Measurements from ENCODE around the gene GJA10.

The GJA10 gene

DNA sequence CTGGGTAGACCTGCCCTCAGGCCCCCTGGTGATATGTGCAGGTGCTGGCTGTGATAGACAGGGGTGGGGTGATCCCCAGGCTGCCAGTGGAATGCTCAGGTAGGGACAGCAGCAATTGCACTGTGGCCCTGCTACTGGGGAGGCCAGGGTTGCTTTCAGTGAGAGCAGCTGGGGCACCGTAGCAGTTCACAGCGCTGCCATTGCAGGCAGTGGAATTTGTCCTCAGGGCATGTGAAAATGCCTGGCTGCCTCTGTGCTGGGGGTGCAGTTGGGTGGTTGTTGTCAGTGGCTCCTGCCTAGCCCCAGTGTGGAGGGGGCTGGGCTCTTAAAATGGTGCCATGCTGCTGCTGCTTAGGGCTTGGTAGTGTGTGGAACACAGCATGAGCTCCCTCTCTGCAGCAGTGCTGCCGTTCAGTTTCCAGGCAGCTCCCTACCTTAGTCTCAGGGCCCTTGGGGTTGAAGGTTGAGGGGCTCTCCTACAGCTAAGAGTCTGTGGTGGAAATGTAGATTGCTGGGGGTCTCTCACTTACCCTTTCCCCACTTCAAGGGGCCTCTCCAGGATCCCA lies 23.6 kb downstream of the GJA10 start:
- DNase-seq, result no peak

DNA sequence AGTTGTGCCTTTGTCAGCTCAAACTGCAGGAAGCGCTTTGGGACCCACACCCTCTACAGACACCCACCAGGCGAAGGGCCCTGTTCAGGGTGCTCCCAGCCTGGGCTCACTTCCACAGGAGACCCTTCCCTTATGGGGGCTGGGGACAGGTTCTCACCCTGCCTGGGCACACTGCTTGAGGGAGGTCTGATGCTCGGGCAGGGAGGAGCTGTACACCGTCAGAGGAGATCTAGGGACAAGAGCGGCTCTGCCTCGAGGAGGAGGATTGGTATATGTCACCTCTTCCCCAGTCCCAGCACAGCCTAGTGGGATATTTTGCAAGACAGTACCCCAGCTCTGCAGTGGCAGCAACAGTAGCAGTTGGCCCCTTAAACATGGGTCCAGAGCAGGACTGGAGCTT lies 26.9 kb downstream of the GJA10 start:
- no peak for DNase-seq

DNA sequence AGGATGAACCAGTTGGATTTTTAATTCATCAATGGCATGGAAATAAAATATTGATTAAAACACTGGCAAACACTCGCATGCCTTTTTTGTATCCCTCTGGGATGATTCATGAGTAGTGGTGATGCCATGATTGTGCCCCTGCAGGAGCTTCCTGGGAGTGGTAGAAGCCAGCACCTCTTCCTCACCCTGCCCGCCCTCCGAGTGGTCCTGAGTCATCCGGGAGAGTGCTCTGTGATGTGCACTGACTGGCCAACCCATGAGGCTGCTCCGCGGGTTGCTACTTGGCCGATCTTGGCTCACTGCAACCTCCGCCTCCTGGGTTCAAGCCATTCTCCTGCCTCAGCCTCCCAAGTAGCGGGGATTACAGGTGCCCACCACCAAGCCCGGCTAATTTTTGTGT lies 27.4 kb downstream of the GJA10 start:
- DNase-seq, result no peak

DNA sequence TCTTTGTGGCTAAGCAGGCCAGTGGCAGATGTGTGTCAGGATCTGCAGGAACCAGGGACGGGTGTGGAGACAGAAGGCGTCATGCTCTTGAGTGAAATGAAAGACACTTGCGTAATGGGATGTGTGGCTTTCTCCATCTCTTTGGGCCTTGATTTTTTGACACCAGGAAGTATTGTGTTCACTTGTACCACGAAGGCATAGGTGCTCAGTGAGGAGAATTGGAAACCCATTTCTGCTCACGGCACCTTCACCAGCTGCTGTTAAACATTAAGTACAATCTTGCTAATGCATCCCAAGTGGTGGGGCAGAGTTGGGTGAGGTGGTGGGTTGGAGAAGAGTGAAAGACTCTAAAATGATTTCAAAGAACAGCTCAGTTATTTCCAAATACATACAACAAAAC lies 30.0 kb downstream of the GJA10 start:
- DNase-seq, result no peak

DNA sequence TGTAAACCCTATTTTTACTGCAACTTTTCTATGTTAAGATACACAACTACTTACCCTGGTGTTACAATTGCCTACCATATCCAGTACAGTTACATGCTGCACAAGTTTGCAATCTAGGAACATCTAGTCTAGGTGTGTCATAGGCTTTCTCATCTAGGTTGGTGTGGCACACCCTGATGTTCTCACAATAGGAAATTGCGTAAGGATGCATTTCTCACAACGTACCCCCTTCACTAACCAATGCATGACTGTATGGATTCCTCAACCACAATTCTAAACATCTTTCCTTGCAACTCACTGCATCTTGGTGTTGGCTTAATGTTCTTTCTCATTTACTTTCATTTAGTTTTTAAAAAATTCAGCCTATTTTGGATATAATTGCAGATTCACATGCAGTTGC lies 31.6 kb downstream of the GJA10 start:
- no peak for DNase-seq

DNA sequence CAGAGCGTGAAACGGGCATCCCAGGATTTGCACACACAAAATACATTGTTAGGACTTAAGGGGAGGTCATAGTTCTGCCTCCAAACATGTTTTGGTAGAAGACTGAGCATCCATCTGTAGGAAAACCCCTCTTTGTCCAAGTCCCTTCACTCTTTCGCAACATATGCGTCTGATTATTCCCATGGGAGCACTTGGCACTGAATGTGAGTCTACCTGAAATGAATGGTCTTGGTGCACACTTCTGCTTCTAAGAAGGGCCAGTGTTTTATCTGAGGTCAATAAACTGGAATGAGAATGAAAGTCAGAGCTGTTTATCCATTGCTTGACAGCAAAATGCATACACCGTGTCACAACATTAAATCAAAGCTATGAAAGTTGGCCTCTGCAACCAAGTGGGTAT lies 33.0 kb downstream of the GJA10 start:
- no peak for DNase-seq

DNA sequence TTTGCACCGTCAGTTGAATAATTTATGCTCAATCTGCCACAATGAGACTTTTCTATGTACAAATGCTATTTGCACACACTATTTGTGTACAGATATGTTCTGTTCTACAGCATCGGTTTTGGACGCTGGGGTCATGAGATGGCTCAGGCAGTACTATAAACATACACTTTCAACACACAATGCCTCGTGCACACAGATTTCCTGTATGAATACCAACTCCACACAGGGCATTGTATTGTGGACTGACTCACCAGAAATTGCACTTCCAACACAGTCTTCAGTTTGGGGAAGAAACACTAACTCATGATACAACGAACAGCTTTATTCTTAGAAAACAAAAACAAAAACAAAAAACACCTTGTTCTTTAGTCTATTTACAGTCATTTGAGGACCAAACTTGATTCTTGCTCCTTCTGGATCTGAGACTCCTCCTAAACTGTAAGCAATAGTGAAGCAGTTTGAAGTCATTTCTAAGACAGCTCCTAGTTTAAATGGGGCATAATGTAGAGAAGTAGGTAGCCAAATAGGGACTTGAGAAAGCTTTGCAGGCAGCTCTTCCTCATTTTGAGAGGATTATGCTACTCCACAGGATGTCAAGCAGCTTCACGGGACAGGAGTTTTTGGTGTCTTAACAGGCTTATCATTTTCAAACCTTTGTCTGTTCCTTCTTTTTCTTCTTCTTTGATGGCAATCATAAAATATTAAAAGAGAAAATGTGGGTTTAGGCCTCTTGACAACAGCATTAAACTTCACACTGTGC lies 33.7 kb downstream of the GJA10 start:
- DNase-seq, result no peak

DNA sequence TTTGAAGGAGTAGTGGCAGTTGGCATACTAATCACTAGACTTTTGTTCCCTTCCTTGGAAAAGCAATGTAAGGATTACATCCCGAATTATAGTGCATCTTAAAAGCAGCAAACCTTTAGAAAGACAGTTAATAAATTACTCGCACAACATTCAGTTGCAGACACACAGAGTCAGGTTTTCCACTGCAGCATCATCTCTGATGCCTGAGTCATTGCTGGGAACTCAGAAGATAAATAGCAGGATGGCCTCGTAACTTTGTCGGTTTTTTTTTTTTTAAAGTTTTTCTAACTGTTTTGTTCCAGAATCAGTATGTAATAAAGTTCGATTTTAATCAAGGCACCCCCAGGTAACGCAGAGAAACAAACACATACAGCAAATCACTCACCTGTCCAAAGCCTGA lies 34.3 kb downstream of the GJA10 start:
- no peak for DNase-seq

DNA sequence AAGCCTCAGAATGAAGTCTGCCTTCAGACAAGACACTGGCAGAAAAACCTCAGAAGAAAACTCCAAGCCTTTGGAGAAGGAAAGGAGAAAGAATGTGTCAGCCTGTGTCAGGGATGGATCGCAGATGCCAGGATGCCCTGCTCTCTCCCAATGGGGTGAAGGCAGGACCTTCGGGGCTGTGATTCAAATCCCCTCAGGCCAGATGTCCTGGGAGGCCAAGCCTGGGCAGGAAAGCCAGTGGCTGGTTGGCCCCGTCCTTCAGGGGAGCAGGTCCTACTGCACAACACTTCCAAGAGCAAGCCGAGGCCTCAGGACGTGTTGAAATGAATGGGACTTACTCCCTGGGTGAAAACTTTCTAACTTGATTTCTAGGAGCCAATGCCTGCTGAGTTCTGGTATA lies 36.5 kb downstream of the GJA10 start:
- no peak for DNase-seq

DNA sequence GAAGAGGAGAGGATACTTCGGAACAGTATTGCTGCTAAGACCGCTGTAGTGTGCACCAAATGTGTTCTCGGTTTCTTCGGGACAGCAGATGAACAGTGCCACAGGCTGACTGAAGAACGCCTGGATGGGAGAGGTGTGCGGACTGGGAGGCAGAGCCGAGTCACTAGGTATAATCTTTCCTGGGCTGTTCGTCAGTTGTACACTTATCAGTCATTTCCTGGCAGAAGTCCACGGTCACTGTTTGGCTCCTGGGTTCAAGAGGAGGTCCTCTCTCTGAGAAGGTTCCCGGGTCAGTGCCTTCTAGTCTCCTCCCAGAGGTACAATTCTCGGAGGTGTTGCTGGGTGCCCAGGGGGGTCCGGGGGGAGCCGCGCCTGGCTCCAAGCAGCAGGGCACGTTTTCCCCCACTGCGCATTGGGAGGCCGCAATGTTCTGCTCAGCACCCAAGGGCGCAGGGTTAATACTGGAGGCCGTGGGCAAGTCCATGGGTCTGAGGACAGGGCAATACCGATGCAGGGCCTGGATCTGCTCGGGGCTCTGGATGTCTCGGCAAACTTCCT lies 38.1 kb downstream of the GJA10 start:
- no peak for DNase-seq

DNA sequence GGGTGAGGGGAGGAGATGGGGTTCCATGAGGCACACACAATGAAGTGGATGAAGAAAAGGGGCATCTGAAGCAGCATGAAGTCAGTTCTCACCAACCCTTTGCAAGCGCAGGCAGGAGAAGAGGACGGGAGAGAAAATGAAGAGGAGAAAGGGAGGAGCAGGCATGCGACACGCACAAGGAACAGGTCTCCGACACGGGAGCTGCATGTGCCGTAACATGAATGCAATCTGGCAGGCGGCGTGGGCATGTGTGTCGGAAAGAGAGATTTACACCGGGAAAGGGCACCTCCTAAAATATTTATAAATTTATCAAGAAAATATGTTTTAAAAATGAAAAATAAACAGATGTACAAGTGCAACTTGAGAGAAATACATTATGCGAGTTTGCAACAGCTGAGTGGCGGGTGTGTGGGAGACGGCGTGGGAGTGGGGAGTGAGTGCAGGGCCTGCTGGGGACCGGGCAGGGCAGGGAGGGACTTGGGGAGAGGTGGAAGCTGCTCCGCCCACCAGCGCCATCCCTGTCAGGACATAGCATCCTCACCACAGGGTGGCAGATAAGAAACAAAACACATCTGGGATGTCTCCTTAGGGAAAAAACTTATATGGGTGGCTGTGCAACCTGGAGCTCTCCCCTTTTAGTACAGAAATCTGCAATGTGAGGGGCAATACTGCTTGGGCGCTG lies 40.6 kb downstream of the GJA10 start:
- no peak for DNase-seq

DNA sequence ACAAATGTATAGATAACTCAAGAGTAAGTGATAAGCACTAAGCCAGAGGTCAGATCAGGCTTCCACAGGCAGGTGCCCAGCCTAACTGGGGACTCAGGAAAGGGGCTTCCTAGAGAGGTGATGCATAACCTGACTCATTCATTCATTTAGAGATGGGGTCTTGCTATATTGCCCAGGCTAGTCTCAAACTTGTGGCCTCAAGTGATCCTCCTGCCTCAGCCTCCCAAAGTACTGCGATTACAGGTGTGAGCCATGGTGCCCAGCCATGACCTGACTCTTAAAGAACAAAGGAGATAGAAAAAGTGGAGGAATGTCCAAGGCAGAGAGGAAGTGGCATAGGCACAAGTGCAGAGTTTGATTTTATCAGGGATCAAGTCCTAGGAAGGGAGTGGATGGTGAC lies 41.9 kb downstream of the GJA10 start:
- DNase-seq, result no peak

DNA sequence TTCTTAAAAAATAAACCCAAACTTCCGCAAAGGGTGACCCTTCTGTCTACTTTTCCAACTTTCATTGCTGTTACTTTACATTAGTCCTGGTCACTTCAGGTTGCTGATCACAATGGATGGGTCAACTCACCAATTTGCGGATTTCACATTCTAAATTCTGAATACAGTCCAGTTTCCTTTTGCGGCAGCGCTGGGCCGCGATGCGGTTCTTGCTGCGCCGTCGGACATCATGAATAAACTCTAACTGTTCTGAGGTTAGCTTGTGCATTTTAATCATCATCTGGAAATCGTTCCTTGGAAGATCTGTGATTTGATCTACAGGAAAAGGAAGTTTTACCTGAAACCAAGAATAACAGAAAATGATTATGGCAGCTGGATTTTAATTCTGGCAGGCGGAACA lies 43.7 kb downstream of the GJA10 start:
- DNase-seq, result no peak

DNA sequence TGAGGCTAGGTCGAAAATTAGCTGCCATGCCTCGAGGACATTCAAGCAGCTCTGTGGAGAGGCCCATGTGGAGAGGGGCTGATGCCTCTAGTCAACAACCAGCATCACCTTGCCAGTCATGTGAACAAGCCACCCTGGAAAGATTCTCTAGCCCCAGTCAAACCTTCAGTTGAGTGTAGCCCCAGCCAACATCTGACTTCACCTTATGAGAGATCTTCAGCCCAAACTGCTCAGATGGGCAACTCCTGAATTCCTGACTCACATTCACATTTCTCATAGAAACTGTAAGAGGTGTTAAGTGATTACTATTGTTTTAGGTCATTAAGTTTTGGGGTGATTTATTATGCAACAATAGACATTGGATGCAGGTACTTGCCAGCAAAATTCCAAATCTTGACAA lies 44.9 kb downstream of the GJA10 start:
- DNase-seq, result no peak

DNA sequence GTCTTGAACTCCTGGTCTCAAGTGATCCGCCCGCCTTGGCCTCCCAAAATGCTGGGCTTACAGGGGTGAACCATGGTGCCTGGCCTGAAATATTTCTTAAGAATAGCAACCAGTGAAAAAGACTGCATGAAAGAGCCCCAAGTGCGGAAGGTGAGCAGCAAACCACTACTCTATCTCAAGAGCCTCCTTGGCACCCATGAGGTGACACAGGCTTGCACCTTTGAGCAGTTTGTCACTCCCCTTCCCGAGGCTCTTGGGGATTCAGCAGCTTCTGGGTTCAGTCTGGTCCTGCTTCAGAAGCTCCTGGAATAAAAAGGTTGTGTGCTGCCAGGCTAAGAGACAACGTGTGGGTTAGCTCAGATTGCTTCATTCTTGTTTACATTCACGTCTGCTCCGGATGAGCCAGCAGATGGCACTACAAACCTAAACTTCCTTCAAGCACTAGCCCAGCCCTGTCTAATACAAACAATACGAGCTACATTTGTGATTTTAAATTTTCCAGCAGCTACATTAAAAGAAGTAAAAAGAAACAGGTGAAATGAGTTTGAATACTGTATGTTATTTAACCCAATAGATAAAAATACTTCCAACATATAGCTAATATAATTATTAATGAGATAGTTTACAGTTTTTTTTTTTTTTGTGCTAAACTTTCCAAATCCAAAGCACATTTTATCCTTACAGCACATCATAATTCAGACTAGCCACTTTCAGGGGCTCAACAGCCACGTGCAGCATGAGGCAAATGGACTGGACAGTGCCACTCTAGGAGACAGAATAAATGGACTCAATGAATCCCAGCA lies 46.2 kb downstream of the GJA10 start:
- peak; percentile 12 to 66 for DNase-seq

DNA sequence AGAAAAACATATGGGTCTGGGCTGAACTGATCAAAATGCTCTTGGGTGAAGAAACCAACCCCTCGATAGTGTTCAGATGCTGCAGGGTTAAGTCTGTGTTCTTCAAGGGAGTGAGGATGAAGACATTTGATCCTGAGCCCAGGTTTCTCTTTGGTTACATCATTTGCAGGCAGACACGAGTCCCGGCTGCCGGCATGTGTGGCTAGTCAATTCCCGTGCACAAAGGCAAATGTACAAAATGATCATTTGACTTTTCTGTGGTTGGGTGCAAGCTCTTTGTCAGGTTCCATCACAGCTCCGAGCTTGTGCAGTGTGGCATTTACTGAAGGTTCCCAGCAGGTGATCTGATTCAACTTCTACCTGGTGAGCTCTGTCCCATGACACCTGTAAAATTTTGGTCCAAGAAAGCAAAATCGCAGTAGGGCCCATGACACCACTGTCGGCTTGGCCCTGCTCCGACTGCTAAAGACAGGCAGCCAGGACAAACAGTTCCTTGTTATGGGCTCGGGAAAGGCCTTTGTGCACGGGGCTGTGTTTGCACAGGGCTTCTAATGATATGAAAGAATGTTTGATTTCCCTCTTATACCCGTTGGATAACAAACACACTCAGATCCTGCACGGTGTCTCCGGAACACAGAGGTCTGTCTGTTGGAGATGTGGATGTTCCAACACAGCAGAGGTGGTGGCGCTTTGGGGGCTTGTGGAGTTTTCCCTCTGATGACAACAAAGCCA lies 46.9 kb downstream of the GJA10 start:
- no peak for DNase-seq

DNA sequence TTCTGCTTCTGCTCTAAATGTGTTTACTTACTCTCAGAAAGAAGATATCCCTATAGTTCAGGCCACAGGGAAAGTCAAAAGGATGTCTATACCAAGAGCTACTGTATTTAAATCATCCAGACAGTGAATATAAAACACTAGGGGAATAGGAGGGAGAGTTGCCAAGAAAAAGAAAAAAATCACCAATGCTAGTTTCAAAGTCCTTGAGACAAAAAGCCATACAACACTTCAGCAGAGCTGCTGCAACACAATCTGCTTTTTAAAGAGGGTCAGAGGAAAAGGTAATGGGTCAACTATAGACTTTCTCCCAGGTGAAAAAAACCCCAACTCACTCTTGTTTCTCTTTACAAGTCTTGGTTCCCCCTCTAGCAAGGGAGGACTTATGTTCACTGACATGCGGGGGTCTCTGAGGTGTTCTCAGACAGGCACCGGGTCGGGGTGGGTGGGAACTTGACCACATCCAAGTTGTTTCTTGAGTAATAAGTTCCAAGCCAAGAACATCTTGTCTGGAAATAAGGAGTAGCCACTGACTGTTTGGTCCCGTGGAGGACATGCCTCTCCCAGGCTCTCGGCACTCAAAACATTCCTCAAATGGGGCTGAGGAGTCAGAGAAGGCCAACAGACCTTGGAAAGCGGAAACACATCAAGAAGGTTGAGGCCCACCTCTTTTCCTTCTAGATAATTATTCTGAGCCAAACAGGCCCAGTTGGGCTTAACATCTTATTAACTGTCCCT lies 47.7 kb downstream of the GJA10 start:
- DNase-seq, result no peak

DNA sequence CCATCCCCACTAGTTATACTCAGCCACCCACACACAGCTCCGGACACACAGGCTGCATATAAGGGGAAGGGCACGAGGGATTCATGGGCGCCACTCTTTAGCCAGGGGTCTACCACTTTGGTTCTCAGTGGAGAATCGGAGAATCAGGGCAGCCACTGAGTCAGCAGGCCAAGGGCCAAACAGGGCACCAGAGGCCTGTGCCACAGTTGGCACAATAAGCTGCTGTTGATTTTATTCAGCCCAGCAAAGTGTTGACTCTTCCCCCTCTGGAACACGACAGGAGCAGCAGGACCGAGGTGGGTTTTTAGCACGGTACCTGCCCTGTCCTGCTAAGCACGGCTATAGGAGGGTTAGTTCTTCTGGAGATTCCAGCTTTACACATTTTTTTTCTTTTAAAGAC lies 48.3 kb downstream of the GJA10 start:
- DNase-seq, result no peak

DNA sequence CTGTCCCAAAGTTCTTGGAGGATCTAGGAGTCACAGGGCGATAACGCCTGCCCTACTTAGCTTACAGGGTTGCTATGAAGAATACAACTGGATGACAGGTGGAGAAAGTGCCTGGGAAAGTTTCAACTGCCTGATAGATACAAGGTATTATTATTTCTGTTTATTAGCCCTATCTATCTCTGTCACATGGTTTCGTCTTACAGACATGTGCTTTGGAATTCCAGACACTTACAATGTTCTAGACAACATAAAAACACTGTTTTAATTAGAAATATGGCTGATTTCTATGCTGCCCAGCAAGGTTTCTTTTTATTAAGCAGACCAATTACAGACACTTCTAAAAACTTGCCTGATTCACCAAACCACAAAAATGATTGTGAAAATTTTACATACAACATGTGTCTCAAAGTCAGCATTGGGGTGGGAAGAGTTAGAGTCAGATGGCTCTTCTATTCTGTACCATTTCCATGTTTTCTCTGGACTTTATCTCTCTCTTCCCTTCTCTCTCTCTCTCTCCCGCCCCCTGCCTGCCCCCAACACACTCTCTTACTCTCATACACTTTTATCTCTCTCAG lies 50.0 kb downstream of the GJA10 start:
- DNase-seq, result no peak

DNA sequence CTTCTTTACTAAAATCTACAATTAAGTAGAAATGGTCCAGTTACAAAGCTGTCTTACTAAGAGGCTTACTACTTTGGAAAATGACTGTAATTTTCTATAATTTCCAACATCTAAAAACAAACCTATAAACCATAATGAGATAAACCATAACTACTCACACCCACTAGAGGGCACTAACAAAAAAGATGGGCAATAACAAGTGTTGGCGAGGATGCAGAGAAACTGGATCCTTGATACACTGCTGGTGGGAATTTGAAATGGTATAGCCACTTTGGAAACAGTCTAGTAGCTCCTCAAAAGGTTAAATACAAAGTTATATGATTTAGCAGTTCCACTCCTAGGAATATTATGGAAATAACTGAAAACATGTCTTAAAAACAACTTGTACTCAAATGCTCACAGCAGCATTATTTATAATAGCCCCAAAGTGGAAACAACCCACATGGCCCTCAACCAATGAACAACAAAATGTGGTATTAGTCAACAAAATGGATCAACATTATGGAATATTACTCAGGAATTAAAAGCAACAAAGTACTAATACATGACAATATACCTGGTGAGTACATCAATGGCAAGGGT lies 50.6 kb downstream of the GJA10 start:
- peak in 1 of 2 experiments; percentile 25 for DNase-seq

Measured in SW 1271 (cell line).